GM19099 (cell line): ENCODE results near the gene TBCC.

Experiments used
- POLR2A ChIP-seq: IDR thresholded peaks from 3 replicates; pipeline ENCODE4 v1.6.1; 2011; ENCODE audit warnings: low read depth; ENCODE audit not compliant: insufficient read length; ENCODE audit errors: extremely low read depth

The TBCC gene

GRCh38 chr6:42778122-42778521, 32.2 kb upstream of the TBCC start:
- no peak for TF ChIP-seq POLR2A

- no peak for TF ChIP-seq POLR2A
Observed at GRCh38 chr6:42777126-42777822, 31.4 kb upstream of the TBCC start.

GRCh38 chr6:42774821-42775487, 29.1 kb upstream of the TBCC start:
- TF ChIP-seq POLR2A: peak; percentile 54

DNA sequence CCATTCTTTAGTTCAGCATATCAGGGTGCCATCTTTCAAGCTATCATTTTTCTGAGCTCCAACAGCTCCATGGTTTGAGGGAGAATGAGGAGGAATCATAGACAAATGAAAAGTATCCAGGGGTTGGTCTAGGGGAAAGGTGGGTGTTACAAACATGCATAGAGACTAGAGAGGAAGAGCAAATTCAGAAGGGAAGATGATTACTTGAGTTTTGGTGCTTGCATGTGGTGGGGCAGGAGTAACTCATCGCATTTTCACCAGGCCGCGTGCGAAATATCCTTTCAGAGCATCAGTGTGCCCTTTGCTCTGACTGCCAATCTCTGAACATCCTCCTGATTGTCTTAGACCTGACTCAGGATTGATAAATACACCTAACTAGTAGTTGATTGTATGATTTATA, 28.3 kb upstream of the TBCC start:
- TF ChIP-seq POLR2A: no peak

DNA sequence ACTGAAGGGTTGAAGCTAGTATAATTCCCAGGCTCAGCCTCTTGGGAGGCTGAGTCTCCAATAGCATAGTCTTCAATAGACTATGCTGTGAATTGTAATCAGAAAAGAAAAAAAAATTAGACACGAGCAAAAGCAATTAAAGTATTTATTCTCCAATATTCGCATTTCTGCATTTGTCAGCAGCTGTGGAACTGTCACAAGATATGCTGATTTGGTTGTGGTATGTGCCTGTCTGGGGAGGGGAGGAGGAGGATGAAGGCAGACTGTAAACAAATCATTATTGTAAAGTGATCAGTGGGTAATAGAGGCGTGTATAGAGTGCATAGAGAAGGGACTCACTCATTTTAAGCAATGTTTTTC, 25.8 kb upstream of the TBCC start:
- TF ChIP-seq POLR2A: no peak

DNA sequence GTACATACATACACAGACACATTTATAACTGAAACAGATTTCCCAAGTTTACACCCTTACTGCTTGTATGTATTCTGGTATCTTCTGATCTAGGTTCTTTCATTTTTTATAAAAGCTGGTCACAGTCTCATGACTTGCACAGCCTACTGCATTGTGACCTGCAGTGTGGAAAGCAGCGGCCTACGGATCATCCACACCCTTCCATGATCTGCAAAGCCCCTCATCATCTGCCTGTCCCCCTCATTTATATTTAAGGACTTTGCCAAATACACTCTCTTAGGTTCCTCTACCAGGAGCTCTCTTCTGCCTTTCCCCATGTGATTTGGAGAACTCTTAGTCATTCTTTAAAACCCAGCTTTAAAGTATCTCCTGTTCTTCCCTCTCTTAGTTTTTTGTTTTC, 23.9 kb upstream of the TBCC start:
- TF ChIP-seq POLR2A: no peak

- TF ChIP-seq POLR2A: no peak
Observed at GRCh38 chr6:42769051-42769450, 23.1 kb upstream of the TBCC start.

- no peak for TF ChIP-seq POLR2A
Observed at GRCh38 chr6:42766163-42766670, 20.3 kb upstream of the TBCC start.

GRCh38 chr6:42764911-42765648, 19.2 kb upstream of the TBCC start:
- no peak for TF ChIP-seq POLR2A

DNA sequence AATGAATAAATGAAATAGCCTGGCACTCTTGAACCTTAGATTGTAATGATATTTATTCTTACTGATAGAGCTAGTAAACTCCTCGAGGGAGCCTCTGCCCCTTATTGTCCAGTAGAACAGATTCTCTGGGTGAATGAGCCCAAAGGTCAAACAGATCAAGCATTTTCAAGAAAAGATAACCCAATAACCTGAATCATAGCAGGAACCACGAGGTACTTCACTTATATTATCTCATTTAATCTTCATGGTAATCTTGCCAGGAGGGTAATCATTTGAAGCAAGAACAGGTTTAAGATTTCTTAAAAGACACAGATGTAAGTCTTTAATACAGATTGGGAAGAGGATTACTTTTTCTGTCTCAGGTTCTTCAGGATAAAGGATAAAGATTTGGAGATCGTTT, 17.0 kb upstream of the TBCC start:
- TF ChIP-seq POLR2A: no peak

GRCh38 chr6:42762426-42762859, 16.5 kb upstream of the TBCC start:
- TF ChIP-seq POLR2A: no peak

GRCh38 chr6:42761287-42762067, 15.6 kb upstream of the TBCC start:
- no peak for TF ChIP-seq POLR2A

DNA sequence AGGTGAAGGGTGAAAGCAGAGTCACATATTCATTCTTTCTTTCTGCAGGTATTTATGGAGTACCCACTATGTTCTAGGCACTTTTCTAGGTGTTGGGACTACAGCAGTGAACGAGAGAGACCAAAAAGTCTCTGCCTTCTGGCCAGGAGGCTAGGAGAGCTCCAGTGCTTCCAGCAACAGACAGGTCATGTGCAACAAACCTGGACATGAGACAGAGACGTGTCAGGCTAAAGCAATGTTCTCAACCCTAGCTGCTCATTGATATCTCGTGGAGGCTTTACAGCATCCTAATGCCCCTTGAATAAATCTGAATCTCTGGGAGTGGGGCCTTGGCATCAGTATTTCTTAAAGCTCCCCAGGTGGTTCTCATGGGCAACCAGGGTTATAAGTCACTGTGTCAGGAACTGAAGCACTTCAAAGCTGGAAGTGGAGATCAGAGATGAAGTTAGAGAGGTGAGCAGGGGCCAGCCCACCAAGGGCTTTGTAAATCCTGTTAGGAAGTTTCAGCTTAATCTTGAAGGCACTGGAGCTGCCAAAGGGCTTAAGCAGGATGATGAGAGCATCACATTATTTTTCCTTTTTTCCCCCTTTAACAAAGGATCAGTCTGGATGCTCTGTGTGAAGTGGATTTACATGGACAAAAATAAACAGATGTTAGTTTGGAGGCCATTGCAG, 13.0 kb upstream of the TBCC start:
- TF ChIP-seq POLR2A: no peak

GRCh38 chr6:42756722-42757121, 10.8 kb upstream of the TBCC start:
- TF ChIP-seq POLR2A: no peak

- TF ChIP-seq POLR2A: no peak
Observed at GRCh38 chr6:42754759-42755158, 8.9 kb upstream of the TBCC start.

DNA sequence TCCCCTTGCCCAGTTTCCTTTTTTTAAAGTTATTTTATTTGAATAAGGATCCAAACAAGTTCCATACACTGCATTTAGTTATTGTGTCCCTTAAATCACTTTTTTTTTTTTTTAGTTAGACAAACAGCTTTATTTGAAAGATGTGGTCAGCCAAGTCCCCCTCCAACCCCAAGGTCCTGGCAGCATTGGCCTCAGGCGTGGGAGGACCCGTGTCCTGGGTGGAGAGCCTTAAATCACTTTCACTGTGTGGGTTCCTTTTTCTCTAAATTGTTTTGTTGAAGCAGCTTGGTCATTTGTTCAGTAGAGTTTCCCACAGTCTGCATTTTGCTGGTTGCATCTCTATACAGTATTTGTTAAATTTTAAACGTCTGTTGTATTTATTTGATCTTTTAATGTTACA, 5.2 kb upstream of the TBCC start:
- TF ChIP-seq POLR2A: no peak
